K562 (cell line): ENCODE data around the gene SLC12A9. TPM values are rescaled to one million over a fixed set of nuclear protein-coding genes. Genes with fewer than 3 reads are reported as not detected.

ENCODE experiments used
- CCNT2 ChIP-seq: IDR thresholded peaks from 2 replicates; pipeline ENCODE4 v1.6.1; 2011; ENCODE audit warnings: borderline replicate concordance, low read depth, mild to moderate bottlenecking, moderate library complexity, mixed read lengths, low read length; ENCODE audit not compliant: insufficient read length; ENCODE audit errors: extremely low read depth
- EHMT2 ChIP-seq: fragments of 450-650 bp; IDR thresholded peaks from 2 replicates; pipeline ENCODE4 v1.6.1; 2018; ENCODE audit warnings: antibody characterized with exemption
- FIP1L1 ChIP-seq: fragments of 200-400 bp; formaldehyde crosslinking; IDR thresholded peaks from 2 replicates; pipeline ENCODE4 v1.6.1; 2018; ENCODE audit warnings: mild to moderate bottlenecking, low read depth, low read length; ENCODE audit not compliant: poor library complexity, severe bottlenecking
- FOXK2 ChIP-seq, 2 experiments: fragments of 450-650 bp; IDR thresholded peaks in 1 of 2; conservative IDR thresholded peaks in 1 of 2; 2 replicates each; pipeline ENCODE4 v1.6.1; 2016; ENCODE audit warnings: low read depth in 2 of 2, mild to moderate bottlenecking in 1 of 2
- GATAD2B ChIP-seq: fragments of 450-650 bp; IDR thresholded peaks from 2 replicates; pipeline ENCODE4 v1.6.1; 2017; ENCODE audit warnings: mild to moderate bottlenecking, borderline replicate concordance
- KDM4B ChIP-seq, 2 experiments: fragments of 450-650 bp in 1 of 2; sonication (generic) in 1 of 2; IDR thresholded peaks; 2 replicates each; pipeline ENCODE4 v1.6.1; 2016 to 2017; ENCODE audit warnings: borderline replicate concordance in 2 of 2, antibody characterized with exemption in 1 of 2, low read depth in 1 of 2, mild to moderate bottlenecking in 1 of 2
- LARP7 ChIP-seq: fragments of 450-650 bp; IDR thresholded peaks from 2 replicates; pipeline ENCODE4 v1.6.1; 2016
- MIER1 ChIP-seq: fragments of 450-650 bp; IDR thresholded peaks from 2 replicates; pipeline ENCODE4 v1.6.1; 2016; ENCODE audit warnings: antibody characterized with exemption, mild to moderate bottlenecking, low read depth
- MYC ChIP-seq, 2 experiments: fragments of 250-450 bp in 1 of 2; sonication (Bioruptor Pico) in 1 of 2; IDR thresholded peaks; 2 replicates each; pipeline versions ENCODE4 v1.5.1 to v1.6.1; 2012 to 2021; ENCODE audit warnings: low read depth in 2 of 2, borderline replicate concordance in 1 of 2, improper control_type of control experiment in 1 of 2, low read length in 1 of 2, mild to moderate bottlenecking in 1 of 2, moderate library complexity in 1 of 2
- NR0B1 ChIP-seq: fragments of 450-650 bp; IDR thresholded peaks from one replicate; pipeline ENCODE4 v1.6.1; 2018; ENCODE audit warnings: mild to moderate bottlenecking, moderate library complexity; ENCODE audit not compliant: partially characterized antibody
- PKNOX1 ChIP-seq: fragments of 450-650 bp; IDR thresholded peaks from 2 replicates; pipeline ENCODE4 v1.6.1; 2016
- POLR2A ChIP-seq: fragments of 450-650 bp; conservative IDR thresholded peaks from 2 replicates; pipeline ENCODE4 v1.6.1; 2016
- POLR2G ChIP-seq: fragments of 200-400 bp; formaldehyde crosslinking; IDR thresholded peaks from 2 replicates; pipeline ENCODE4 v1.6.1; 2017; ENCODE audit warnings: low read depth, mild to moderate bottlenecking, antibody characterized with exemption, low read length, moderate library complexity
- SAP30 ChIP-seq: fragments of 200-600 bp; sonication (generic); IDR thresholded peaks from 2 replicates; pipeline ENCODE4 v1.6.1; 2012; ENCODE audit warnings: borderline replicate concordance, low read depth, mild to moderate bottlenecking, moderate library complexity, low read length, control low read depth, inconsistent platforms; ENCODE audit not compliant: insufficient read depth, poor library complexity, severe bottlenecking
- SMAD3 ChIP-seq: fragments of 450-650 bp; formaldehyde crosslinking; conservative IDR thresholded peaks from 2 replicates; pipeline ENCODE4 v1.4.0; 2020; ENCODE audit warnings: mild to moderate bottlenecking
- SMARCE1 ChIP-seq: fragments of 450-650 bp; IDR thresholded peaks from 2 replicates; pipeline ENCODE4 v1.7.1; 2016; ENCODE audit warnings: mild to moderate bottlenecking
- SUPT5H ChIP-seq: fragments of 450-650 bp; IDR thresholded peaks from 2 replicates; pipeline ENCODE4 v1.6.1; 2016
- TAF1 ChIP-seq: IDR thresholded peaks from 2 replicates; pipeline ENCODE4 v1.6.1; 2011; ENCODE audit warnings: mild to moderate bottlenecking, low read length, moderate library complexity; ENCODE audit not compliant: insufficient read depth, control insufficient read depth, severe bottlenecking; ENCODE audit errors: extremely low read depth
- TFAP4 ChIP-seq: sonication (generic); formaldehyde crosslinking; IDR thresholded peaks from 2 replicates; pipeline ENCODE4 v1.8.0; 2022; ENCODE audit warnings: missing genetic modification reagents, mild to moderate bottlenecking, moderate library complexity, borderline replicate concordance
- USF2 ChIP-seq: sonication (generic); formaldehyde crosslinking; IDR thresholded peaks from 2 replicates; pipeline ENCODE4 v1.5.0; 2020; ENCODE audit warnings: missing genetic modification reagents
- ZNF431 ChIP-seq: sonication (generic); formaldehyde crosslinking; IDR thresholded peaks from 2 replicates; pipeline ENCODE4 v1.8.0; 2022; ENCODE audit warnings: mild to moderate bottlenecking, missing genetic modification reagents
- polyA plus RNA-seq, 8 experiments: library from polyadenylated mRNA; depleted of rRNA in 4 of 8; stranded (reverse) in 5 of 8; unstranded in 3 of 8; fragments of >200 nt; fragmentation: Nextera tagmentation in 2 of 8; fragmentation: Illumina TruSeq in 1 of 8; extraction: Ambion mirVana in 2 of 8; extraction: Trizol in 1 of 8; gene quantifications; 2 replicates each; pipeline versions ENCODE4 v1.2.1 to v1.2.3, GENCODE V29; 2011 to 2014; ENCODE audit warnings: inconsistent platforms in 1 of 8, missing spikeins in 1 of 8
- total RNA-seq, 7 experiments: library from RNA; depleted of rRNA in 6 of 7; stranded (reverse); fragments of >200 nt in 6 of 7; fragmentation: Illumina TruSeq in 2 of 7; extraction: Trizol in 2 of 7; gene quantifications; 2 replicates each; pipeline versions ENCODE4 v1.2.1 to v1.2.3, GENCODE V29; 2011 to 2021; ENCODE audit warnings: low replicate concordance in 1 of 7

The SLC12A9 gene
- total and polyA plus RNA-seq, 9 of the 15 experiments (the other 6 are each of a cell fraction or from before 2014, with no cell fraction given), result 0.06 to 20.2 (median 10.7) TPM

- peak; percentile 79 for TF ChIP-seq PKNOX1
- TF ChIP-seq GATAD2B, result no peak; the same call in 1 of the 2 replicates
- TF ChIP-seq TAF1, result peak; percentile 45
- peak; percentile 66 for TF ChIP-seq POLR2G
- peak; percentile 81 for TF ChIP-seq USF2
- TF ChIP-seq MIER1, result peak; percentile 80; the same call in 1 of the 2 replicates
- TF ChIP-seq SMARCE1, result peak; percentile 47; the same call in 1 of the 2 replicates
- no peak; the same call in 1 of the 2 replicates for TF ChIP-seq MYC (IDR thresholded peaks at IDR 0.05; ENCODE audit: low read depth, low read length)
- TF ChIP-seq MYC (CRISPR knock-in tag; IDR thresholded peaks at IDR 0.05; ENCODE audit: borderline replicate concordance, low read depth), result 0 out of 2 replicates have a peak, but pooled peaks have one; percentile 31
- TF ChIP-seq POLR2A, result peak; percentile 65
- TF ChIP-seq FIP1L1, result peak; percentile 0
- TF ChIP-seq LARP7, result 0 out of 2 replicates have a peak, but pooled peaks have one; percentile 86
- TF ChIP-seq SAP30, result peak; percentile 19
- peak; percentile 9 for TF ChIP-seq CCNT2
- TF ChIP-seq ZNF431 (CRISPR knock-in tag), result 0 out of 2 replicates have a peak, but pooled peaks have one; percentile 70
- 0 out of 2 replicates have a peak, but pooled peaks have one; percentile 36 for TF ChIP-seq EHMT2
- peak; percentile 53; the same call in 1 of the 2 replicates for TF ChIP-seq SUPT5H
- TF ChIP-seq KDM4B (IDR thresholded peaks at IDR 0.05; ENCODE audit: borderline replicate concordance in 2 of 2, low read depth in 1 of 2), result 0 out of 4 replicates have a peak, but pooled peaks of 1 of the 2 experiments have one; percentile 31
- no peak for TF ChIP-seq NR0B1
- no peak for TF ChIP-seq SMAD3 (CRISPR knock-in tag)
- peak; percentile 33; the same call in 1 of the 2 replicates for TF ChIP-seq TFAP4 (CRISPR knock-in tag)
- 0 out of 4 replicates have a peak, but pooled peaks of 1 of the 2 experiments have one; percentile 36 for TF ChIP-seq FOXK2 (conservative IDR thresholded peaks at IDR 0.05 in 1 of 2, IDR thresholded peaks at IDR 0.05 in 1 of 2; ENCODE audit: low read depth in 2 of 2)
Measured at GRCh38 chr7:100895956-100896731, 43.6 kb downstream of the SLC12A9 start (continued).
